ENCODE measurements around the gene UBN1.

DNA sequence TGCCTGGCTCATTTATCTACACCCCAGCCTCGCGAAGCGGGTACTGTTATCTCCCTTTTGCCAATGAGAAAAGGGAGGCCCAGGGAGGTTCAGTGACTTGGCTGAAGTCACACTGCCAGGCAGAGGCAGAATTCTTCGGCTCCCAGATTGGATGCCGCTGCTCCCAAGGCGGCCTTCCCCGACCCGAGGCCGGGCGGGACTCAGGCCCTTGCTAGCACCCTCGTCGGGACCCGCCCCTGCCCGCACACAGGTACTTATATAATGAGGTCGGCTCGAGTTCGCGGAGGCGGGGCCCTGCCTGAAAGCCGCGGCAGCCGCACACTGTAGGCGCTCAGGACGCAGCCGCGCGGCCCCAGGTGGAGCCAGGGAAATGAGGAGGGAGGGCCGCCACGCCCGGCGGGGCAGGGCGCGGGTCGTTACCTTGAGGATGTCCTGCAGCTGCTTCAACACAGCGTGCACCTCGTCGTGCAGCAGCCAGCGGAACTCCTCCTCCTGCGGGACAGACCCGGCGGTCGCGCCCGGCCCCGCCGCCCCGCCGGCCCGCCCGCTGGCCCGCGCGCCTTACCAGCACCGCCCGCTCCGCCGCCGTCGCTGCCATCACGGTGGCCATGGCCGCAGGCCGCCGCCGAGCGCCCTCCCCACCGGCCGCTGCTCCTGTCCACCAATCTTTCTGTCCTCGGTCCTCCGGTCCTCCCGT, 45.2 kb upstream of the UBN1 start, which contains the start of gene ROGDI:
- TF ChIP-seq YY1 (IDR thresholded peaks at IDR 0.05; ENCODE audit: insufficient read depth, insufficient read length) (no peak), SUZ12 (IDR thresholded peaks at IDR 0.05; ENCODE audit: extremely low read depth, insufficient read depth, insufficient read length) (no peak), ZNF274 (IDR thresholded peaks at IDR 0.05; ENCODE audit: low read depth, low read length) (no peak)
